HG02571 (cell line): ENCODE data around the gene PTPA.
A peak's percentile ranks its signal among the peaks of the same experiment; 100 is the strongest.

Experiments
- ATAC-seq: cut with Tn5 transposase; IDR thresholded peaks from one replicate; pipeline ENCODE4 v1.9.1; 2021; ENCODE audit warnings: mild to moderate bottlenecking, moderate library complexity; ENCODE audit not compliant: unreplicated experiment

PTPA gene

GRCh38 chr9:129110740-129111527 is at the start of gene PTPA, which contains the start of gene CRAT:
TSS of gene PTPA (plus strand) at chr9:129111415. CDS start at chr9:129111601, 186 bp downstream.
TSS of gene CRAT (minus strand) at chr9:129110793. CDS start at chr9:129110509, 284 bp downstream.
- ATAC-seq: peak; percentile 68

GRCh38 chr9:129063061-129063460 is 48.2 kb upstream of the PTPA start:
- ATAC-seq: no peak

GRCh38 chr9:129064499-129064908 is 46.7 kb upstream of the PTPA start:
- no peak for ATAC-seq

GRCh38 chr9:129068110-129068509 is 43.1 kb upstream of the PTPA start:
- no peak for ATAC-seq

- no peak for ATAC-seq
Measured at GRCh38 chr9:129068990-129069861, 42.0 kb upstream of the PTPA start.

- ATAC-seq: no peak
Measured at GRCh38 chr9:129069862-129070641, 41.2 kb upstream of the PTPA start.

GRCh38 chr9:129070696-129071525 is 40.3 kb upstream of the PTPA start:
- no peak for ATAC-seq

GRCh38 chr9:129071526-129072126 is 39.6 kb upstream of the PTPA start:
- ATAC-seq: no peak

GRCh38 chr9:129072171-129072570 is 39.0 kb upstream of the PTPA start:
- no peak for ATAC-seq

- no peak for ATAC-seq
Measured at GRCh38 chr9:129073404-129073803, 37.8 kb upstream of the PTPA start.

GRCh38 chr9:129074106-129074505 is 37.1 kb upstream of the PTPA start:
- ATAC-seq: no peak

- no peak for ATAC-seq
Measured at GRCh38 chr9:129075996-129076639, 35.1 kb upstream of the PTPA start.

- no peak for ATAC-seq
Measured at GRCh38 chr9:129076640-129077037, 34.6 kb upstream of the PTPA start.

- no peak for ATAC-seq
Measured at GRCh38 chr9:129077236-129077635, 34.0 kb upstream of the PTPA start.

GRCh38 chr9:129078691-129079503 is 32.3 kb upstream of the PTPA start:
- no peak for ATAC-seq

GRCh38 chr9:129079829-129080228 is 31.4 kb upstream of the PTPA start:
- no peak for ATAC-seq

- ATAC-seq: no peak
Measured at GRCh38 chr9:129080298-129080600, 31.0 kb upstream of the PTPA start.

- ATAC-seq: peak; percentile 89
Measured at GRCh38 chr9:129080601-129081387, 30.4 kb upstream of the PTPA start, which contains the start of gene DOLPP1. TSS of gene DOLPP1 (plus strand) at chr9:129081111. CDS start at chr9:129081132, 21 bp downstream.
